Measurements from ENCODE around the gene MSI2. TPM values are rescaled to one million over a fixed set of nuclear protein-coding genes. Genes with fewer than 3 reads are reported as not detected.
A peak's percentile ranks its signal among the peaks of the same experiment; 100 is the strongest.

Gene MSI2
- total RNA-seq, 1 experiment from 2014 or later: 47.9 TPM

DNA sequence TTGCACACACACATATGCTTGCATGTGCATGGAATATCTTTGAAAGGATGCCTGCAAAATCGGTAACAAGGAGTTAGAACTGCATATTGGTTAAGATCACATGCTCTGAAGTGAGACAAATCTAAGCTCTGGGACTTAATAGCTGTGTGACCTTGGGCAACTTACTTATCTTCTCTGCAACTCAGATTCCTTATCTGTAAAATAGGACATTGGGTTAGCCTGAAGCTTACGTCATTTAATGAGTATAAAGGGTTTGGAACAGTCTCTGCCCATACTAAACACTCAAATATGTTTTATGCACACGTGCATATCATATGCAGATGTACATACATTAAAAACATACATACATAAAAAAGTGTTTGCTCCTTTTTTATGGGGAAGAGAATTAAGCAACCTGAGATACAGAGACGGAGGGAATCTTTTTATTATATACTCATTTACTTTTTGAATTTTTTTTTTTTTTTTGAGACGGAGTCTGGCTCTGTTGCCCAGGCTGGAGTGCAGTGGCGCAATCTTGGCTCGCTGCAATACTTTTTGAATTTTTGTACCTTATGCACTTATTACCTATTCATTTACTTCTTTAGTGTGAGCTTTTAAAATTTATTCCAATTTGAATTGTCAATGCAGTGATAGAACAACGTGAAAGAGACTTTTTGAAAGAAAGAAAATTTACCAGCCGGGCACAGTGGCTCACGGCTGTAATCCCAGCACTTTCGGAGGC lies 282.6 kb downstream of the MSI2 start:
- DNase-seq (ENCODE audit: low spot score): no peak

DNA sequence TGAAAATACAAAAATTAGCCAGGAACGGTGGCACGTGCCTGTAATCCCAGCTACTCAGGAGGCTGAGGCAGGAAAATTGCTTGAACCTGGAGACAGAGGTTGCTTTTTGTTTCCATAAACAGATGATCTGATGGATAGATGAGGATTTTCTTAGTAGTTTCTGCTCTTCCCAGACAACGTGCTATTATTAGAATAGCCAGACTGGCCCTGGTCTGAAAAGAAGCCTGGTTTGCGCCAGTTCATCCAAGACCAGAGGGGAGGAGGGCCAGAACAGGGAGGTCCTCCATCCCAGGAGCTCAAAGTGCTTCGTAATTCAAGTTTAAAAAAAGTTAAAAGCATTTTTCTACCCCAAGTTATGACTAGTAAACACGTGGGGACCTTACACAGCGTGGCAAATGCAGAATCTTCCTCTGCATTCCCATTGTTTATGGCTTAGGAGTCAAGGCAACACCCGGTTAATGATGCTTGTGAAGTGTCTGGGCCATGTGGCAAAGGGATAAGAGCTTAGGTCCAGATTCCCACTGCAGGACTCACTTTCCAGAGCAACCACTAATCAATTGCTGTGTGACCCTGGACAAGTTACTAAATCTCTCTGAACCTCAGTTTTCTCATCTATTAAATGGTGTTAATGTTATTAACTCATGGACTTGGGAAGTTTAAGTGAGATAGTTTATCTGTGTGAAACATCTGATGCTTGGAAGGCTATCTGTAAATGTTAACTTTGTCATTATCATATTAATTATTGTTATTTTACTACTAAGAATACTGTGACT lies 283.4 kb downstream of the MSI2 start:
- DNase-seq (ENCODE audit: low spot score): no peak

- DNase-seq (ENCODE audit: low spot score): no peak
Observed at GRCh38 chr17:57540596-57540995, 284.3 kb downstream of the MSI2 start.

DNA sequence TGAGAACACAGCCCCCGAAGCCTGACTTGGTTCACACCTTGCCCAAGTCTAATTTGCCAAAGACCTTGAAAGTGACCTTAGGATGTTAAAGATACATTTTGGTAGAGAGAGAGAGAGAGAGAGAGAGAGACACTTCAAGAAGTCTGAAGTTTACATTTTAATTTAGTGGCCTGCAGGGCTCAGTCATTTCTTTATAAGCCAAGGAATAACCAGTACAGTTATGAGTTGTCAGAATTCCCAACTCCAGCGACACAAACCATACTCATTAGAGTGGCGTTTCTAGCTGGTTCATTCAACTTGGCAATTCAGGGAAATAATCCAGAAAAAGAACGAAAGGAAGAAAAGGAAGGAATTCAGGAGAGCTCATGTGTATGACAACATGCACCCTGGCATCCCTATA lies 284.7 kb downstream of the MSI2 start:
- DNase-seq (ENCODE audit: low spot score): no peak

DNA sequence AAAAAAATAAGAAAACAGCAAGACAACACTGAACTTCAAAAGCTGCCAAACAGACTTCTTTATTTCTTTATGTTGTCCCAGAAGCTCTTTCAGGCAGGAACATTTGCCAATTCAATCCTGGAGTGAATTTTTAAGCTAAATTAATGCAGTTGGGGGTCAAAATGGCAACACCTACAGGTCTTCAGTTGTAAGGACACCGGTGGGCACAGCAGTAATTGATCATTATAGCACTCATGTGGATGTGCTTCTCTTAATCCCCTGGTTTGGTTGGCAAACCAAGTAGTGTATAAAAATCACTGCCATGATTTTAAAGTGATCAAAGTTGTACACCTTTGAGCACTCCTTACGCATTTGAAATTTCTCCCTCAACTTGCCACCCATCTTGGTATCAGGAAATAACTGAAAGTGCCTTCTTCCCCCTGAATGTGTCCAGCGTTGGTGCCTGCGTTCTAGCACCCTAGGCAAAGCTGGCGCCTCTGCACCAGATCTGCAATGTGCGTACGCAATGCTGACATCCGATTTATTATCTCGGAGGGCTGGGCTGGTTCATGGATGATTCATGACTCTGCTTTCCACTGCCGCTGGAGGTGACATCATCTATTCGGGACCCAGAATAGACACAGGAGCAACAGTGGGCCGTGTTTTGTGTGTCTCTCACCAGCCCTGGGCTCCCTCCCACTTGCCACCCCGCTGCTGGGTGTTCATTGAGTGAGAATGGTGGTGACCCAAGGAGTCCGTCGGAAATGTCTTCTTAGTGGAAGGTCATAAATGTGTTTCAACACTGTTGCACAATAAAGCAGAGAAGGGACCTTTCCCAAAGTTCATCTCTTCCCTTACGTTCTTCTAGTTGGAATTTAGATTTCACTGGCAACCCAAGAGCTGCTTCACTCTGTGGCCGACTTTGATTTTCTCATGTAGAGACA lies 285.4 kb downstream of the MSI2 start:
- DNase-seq (ENCODE audit: low spot score): peak; percentile 91

DNA sequence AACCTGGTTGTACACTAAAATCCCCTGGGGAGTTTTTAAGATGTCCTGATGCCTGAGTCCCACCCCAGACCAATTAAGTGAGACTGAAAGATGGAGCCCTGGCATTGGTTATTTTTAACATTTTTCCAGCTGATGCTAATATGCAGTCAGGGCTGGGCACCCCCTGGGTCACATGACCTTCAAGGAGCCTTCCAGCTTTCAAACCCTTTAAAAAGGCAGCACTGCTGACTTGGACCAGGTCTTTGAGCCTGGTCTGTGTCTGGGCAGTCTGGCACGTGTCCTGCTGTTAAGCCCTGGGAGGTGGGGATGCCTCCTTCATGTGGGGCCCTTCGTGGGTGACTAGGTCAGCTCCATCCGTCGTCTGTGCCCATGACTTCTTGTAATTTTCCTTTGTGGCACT lies 286.2 kb downstream of the MSI2 start:
- no peak for DNase-seq (ENCODE audit: low spot score)

GRCh38 chr17:57543230-57543629 lies 286.9 kb downstream of the MSI2 start:
- no peak for DNase-seq (ENCODE audit: low spot score)

DNA sequence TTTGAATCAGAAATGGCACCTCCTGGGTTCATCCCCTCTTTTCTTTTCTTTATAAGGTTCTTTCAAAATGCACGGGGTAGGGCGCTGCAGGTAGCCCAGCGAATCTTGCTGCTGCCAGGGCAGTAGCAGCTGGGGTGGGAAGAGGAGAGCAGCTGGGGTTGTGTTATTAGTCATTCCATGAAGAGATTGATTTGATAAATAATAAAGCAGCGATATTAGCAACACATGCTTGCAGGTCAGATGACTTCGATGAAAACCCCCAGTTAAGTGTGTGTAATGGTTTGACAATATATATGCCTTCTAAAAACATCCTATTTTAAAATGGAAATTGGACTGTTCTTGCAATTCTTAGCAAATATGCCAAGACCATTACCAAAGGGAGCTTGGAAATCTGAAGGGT lies 288.1 kb downstream of the MSI2 start:
- no peak for DNase-seq (ENCODE audit: low spot score)

DNA sequence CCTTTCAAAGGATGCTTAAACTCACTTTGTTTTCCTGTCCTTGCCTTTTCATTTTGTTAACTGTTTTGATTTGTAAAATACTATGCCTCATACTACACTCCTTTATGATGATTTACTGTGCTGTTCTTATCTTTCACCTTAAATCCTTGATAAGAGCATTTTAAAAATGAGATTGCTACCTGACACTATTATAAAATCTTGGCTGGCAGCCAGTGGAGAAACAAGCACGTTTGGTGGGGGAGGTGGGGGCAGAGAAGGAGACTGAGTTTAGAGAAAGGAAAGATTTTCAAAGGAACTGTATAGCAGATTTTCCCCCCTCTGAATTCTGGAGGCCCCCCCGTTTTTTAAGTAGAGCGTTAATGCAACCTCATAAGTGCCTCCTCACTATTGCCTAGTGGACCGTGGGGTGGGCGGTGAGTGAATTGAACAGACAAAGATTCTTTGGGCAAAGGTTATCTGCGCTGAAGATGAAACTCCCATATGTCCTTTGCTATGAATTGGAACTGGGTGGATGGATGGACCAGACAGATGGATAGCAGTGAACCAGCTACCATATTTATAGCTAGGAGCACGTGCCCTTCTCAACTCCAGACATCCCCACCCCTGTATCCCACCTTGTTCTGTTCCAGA lies 288.6 kb downstream of the MSI2 start:
- no peak for DNase-seq (ENCODE audit: low spot score)

GRCh38 chr17:57545731-57546342 lies 289.5 kb downstream of the MSI2 start:
- no peak for DNase-seq (ENCODE audit: low spot score)

DNA sequence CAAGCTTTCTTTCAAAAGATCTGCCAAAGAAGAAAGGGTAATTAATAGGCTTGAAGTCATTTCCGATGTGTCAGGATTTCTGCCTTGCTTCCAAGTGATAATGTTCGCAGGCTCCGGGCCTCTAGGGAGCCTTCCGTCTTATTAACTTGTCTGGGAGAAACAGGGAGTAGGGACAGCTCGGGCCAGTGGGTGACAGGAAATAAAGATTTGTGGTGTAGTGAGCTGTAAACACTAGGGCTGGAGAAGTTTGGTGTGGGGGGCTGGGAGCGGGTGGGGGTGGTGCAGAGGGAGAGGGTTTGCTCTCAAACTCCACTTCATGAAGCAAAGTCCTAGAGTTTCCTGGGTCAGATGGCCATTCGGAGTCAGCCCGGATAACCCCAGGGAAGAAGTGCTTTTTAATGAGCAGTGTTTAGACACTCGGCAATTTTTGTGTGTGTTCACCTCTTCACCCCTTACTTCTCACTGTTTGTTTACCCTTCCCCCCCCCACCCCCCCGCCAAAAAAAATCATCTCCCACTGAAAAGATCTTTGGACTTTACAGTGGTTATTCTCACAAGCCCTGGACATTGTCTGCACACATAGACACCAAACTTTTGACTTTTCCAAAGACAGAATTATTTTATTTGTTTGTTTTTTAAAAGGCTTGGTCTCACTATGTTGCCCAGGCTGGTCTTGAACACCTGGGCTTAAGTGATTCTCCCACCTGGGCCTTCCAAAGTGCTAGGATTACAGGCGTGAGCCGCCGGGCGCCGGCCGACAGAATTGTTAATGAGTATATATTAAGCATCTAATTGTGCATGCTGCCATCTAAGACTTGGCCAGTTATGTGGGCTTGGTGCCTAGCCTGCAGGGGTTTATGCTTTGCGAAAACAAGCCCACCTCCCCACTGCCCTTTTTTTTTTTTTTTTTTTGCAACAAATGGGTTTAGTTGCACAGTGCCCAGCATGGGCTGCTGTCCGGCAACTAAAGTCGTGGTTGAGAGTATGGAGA lies 292.4 kb downstream of the MSI2 start:
- peak; percentile 88 for DNase-seq (ENCODE audit: low spot score)

DNA sequence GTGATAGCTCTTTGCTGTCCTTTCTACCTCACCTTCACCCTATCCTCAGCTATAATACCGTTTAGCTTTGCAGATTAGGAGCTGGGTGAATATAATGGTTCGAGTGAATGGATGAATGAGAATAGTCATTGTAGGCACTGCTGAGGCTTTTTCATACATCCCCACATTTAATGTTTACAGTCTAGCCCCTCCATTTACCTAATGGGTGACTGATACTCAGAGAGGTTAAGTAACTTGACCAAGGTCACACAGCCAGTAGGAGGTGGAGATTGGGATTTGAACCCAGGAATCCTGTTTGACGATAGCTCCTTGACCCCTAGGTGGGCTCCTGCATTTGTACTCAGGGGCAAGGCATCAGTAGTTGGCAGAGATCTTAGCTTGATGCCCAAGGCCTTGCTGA lies 293.1 kb downstream of the MSI2 start:
- DNase-seq (ENCODE audit: low spot score): no peak

DNA sequence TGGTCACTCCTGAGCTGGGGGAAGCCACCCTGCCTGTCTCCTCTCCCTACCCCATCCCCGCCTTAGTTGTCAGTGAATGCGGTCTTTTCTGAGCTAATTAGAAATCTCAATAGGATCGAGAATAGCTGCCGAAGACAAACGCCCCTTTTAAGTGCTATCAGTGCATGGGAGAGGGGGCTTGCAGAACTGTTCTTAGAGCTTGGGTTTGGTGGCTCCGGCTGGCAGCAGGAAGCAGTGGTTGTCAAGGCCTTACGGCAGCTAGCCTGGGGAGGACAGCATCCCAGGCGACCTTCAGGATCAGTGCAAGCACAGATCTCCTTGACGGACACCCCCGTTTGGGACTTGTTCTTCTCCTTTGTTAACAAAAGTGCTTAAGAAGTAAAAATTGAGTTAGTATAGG lies 293.7 kb downstream of the MSI2 start:
- DNase-seq (ENCODE audit: low spot score): no peak

- DNase-seq (ENCODE audit: low spot score): no peak
Observed at GRCh38 chr17:57550668-57551315, 294.5 kb downstream of the MSI2 start.

DNA sequence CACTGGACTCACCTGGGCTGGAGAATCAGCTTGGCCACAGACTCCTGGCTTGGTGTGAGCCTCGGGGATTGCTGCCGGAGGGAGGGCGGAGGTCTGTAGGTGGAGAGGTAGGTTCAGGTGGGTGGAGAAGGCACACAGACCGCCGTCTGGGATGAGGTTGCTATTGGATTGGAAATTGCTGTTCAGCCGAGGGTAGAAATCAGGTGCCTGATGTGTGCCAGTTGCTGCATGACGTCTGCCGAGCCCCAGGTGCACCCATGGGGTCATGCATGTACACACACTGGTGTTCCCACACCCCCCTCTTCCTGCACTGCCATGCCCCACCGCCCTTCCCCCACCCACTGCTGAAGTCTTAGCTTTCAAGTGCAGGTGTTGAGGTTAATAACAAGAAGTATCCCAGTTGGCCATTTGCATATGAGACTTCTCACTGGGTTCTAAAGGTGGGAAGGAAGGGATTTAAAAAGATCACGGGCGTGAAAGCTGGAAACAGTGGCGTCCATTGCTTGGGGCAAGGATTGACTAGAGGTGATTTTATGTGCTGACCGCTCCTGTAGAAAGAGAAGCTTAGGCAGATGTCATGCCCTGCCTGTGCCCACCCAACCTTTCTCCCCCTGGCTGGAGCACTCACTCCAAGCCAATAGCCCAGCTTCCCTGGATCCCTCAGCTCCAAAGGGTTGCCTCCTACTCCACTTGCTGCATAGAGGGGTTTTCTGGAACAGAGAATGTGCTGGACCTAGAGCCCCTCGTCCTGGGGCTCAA lies 295.2 kb downstream of the MSI2 start:
- no peak for DNase-seq (ENCODE audit: low spot score)

DNA sequence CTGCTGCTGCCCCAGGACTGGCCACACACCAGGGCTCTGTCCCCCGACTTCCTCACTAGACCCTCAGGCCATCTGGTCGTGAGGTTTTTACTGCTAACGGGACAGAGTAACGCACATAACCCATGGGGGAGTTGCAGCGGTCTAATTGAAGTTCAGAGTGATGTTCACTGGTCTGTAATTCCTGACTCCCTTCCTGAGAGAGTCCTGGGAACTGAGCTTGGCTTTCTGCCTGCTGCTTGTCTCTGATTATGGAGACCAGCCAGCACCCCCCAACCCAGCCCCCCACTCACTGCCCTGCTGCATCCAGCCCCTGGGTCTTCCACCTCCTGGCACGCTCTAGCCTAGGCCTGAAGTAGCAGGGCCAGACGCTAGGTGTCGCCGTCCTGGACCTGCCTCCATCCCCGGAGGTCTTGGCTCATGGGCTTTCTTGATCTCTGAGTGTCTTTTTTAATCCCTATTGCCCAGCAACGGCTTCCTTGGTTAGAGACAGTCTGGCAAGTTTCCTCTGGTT lies 295.8 kb downstream of the MSI2 start:
- no peak for DNase-seq (ENCODE audit: low spot score)

DNA sequence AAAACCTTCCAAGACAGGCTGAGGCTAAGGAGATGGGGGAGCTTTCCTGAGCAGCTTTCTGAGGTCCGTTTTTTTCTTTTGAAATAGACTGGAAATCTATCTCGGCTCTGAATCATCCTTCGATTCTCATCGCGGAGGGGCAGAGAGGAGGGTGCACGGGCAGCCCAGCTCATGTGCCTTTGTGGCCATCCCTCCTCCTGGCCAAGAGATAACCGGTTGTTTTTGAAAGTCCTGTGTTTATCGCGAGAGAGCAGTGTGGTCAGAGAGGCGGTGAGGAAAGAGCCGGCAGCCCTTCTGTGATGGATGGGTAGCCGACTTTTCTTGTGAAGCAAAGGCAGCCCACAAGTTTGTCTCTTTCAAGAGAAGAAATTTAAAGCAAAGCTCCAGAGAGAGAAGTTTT lies 297.2 kb downstream of the MSI2 start:
- peak; percentile 78 for DNase-seq (ENCODE audit: low spot score)

GRCh38 chr17:57553991-57554825 lies 297.9 kb downstream of the MSI2 start:
- DNase-seq (ENCODE audit: low spot score): no peak
